Ramos (cell line): ENCODE measurements around the gene IFNL2.
"Not testable (repeated sequence)": the region's sequence is repeated elsewhere in the genome, so short reads cannot be mapped to it uniquely, and the experiment has no call there.

Source experiments
- in situ Hi-C: fragments of 300-500 bp; cut with MboI; formaldehyde crosslinking; loops from one replicate; pipeline ENCODE4 v1.14.3; 2022; ENCODE audit warnings: low sequenced_read_pairs; ENCODE audit not compliant: unreplicated experiment

IFNL2 gene

GRCh38 chr19:39251846-39252245 is 16.4 kb upstream of the IFNL2 start:
- in situ Hi-C loops: no loop called here

DNA sequence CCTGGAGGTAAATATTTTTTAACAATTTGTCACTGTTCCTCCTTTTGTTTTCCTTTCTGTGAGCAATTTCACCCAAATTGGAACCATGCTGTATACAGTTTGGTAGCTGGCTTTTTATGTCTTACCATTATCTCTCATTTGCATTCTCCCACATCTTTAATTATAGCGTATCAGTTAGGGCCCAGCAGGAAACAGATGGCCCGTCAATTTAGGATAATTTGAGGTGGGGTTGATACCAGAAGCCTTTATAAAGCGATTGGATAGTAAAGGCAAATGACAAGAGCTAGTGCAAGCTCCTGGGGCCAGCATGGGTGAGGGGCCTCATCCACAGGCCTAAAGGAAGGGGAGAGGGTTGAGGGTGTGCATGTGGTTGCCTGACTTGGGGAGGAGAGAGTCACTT is 15.7 kb upstream of the IFNL2 start:
- in situ Hi-C loops: no loop called here

DNA sequence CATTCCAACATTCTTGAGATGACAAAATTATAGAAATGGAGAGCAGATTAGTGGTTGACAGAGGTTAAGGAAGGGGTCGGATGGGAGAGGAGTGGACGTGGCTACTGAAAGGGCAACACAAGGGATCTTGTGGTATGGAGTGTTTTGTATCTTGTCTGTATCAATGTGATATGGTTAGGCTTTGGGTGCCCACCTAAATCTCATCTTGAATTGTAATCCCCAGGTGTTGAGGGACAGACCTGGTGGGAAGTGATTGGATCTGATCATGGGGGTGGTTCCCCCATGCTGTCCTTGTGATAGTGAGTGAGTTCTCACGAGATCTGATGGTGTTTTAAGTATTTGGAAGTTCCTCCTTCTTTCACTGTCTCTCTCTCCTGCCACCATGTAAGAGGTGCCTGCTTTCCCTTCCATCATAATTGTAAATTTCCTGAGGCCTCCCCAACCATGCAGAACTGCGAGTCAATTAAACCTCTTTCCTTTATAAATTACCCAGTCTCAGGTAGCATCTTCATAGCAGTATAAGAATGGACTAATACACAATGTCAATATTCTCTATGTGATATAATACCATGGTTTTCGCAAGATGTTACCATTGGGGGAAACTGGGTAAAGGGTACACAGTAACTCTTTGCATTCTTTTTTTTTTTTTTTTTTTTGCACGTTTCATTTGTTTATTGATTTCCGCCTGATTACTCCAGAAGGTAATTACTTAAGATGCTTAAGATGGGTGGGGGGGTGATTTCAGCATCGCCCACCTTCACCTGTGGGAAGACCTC is 14.6 kb upstream of the IFNL2 start:
- in situ Hi-C loops: no loop called here

GRCh38 chr19:39254531-39255345 is 13.5 kb upstream of the IFNL2 start:
- in situ Hi-C loops: no loop called here

DNA sequence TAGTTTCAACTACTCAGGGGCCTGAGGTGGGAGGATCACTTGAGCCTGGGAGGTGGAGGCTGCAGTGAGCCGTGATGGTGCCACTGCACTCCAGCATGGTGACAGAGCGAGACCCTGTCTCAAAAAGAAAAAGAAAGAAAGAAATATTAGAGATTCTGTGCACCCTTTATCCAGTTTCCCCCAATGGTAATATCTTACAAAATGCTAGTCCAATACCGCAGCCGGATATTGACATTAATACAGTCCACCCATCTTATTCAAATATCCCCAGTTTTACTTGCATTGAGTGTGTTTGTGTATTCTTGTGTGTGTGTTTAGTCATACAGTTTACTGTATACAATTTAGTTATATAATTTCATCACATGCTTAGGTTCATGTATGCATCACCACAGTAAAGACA is 11.0 kb upstream of the IFNL2 start:
- in situ Hi-C loops: no loop called here

DNA sequence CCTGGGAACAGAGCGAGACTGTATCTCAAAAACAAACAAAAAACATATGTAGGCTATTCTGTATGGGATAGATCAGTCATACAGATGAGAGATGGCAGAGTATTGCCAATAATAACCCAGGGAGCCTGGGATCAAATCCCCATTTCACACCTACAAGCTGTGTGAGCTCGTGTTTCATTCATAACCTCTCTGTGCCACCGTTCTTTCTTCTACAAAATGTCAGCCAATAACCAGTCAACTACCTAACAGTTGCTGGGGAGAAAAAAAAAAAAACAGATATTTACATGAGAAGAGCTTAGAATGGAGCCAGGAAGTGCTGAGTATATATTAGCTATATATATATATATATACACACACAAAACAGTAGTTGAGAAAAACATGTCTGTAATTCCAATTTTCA is 6.5 kb upstream of the IFNL2 start:
- in situ Hi-C loops: no loop called here

GRCh38 chr19:39262496-39262895 is 5.7 kb upstream of the IFNL2 start:
- in situ Hi-C loops: no loop called here

- in situ Hi-C loops: no loop called here
These were observed 4.3 kb upstream of the IFNL2 start for GRCh38 chr19:39263912-39264305.

- in situ Hi-C loops: no loop called here
These were observed 3.6 kb upstream of the IFNL2 start for GRCh38 chr19:39264306-39265290.

GRCh38 chr19:39265321-39265916 is 2.8 kb upstream of the IFNL2 start:
- in situ Hi-C loops: no loop called here

DNA sequence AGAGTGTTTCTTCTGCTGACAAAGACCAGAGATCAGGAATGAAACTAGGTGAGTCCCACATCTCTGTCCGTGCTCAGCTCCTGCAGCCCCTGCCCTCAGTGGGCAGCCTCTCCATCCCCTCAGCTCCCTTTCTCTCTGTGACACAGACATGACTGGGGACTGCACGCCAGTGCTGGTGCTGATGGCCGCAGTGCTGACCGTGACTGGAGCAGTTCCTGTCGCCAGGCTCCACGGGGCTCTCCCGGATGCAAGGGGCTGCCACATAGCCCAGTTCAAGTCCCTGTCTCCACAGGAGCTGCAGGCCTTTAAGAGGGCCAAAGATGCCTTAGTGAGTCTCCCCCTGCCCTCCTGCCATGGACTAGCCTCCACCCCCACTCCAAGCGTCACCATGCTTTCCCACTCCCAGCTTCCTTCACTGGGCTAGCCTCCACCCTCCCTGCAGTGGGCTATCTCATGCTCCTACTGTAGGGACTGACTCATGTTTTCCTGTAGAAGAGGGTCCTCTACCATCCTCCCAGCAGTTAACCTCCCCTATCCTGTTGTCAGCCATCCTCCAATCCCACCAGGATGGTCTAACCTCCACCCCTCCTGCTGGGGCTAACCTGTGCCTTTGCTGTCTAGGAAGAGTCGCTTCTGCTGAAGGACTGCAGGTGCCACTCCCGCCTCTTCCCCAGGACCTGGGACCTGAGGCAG is 481 bp downstream of the IFNL2 start:
- in situ Hi-C loops: not testable (repeated sequence)

DNA sequence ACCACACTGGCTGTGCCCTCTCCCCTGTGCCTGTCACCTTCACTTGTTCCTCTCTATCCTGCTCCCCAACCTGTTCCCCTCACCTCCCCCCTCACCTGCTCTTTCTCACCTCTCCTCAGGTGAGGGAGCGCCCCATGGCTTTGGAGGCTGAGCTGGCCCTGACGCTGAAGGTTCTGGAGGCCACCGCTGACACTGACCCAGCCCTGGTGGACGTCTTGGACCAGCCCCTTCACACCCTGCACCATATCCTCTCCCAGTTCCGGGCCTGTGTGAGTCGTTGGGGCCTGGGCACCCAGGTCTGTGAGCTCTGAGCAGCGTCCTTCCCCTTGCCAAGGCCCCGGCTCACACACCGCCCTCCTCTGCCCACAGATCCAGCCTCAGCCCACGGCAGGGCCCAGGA is 1.2 kb downstream of the IFNL2 start:
- in situ Hi-C loops: not testable (repeated sequence)

- in situ Hi-C loops: no loop called here
These were observed 2.1 kb downstream of the IFNL2 start for GRCh38 chr19:39270036-39270871.

DNA sequence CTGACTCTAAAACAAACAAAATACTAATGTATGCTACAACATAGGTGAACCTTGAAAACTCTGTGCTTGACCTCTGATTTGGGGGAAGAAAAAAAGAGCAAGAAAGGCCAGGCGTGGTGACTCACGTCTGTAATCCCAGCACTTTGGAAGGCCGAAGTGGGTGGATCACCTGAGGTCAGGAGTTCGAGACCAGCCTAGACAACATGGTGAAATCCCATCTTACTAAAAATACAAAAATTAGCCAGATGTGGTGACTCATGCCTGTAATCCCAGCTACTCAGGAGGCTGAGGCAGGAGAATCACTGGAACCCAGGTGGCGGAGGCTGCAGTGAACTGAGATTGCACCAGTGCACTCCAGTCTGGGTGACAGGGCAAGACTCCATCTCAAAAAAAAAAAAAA is 5.7 kb downstream of the IFNL2 start:
- in situ Hi-C loops: not testable (repeated sequence)

GRCh38 chr19:39275578-39275977 is 7.4 kb downstream of the IFNL2 start:
- in situ Hi-C loops: no loop called here

- in situ Hi-C loops: no loop called here
These were observed 8.5 kb downstream of the IFNL2 start for GRCh38 chr19:39276740-39277139.

DNA sequence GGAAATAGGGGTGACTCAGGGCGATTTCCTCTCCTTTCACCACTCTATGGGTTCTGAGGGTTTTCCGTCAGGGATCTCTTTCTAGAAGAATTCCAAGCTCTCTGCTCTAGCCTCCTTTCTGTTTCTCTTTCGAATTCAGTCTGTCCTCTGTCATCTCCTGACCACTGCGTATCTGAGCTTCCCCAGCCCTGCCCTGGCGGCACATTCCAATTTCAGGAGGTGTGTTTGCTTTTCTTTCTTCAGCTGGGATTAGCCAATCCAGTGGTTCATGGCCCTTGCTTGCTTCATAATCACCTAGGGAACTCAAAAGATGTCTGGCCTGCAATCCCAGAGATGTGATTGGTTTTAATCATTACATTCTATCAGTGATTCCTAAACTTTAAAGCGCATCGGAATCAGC is 9.4 kb downstream of the IFNL2 start:
- in situ Hi-C loops: no loop called here

GRCh38 chr19:39282021-39282420 is 13.8 kb downstream of the IFNL2 start:
- in situ Hi-C loops: no loop called here

- in situ Hi-C loops: no loop called here
These were observed 15.8 kb downstream of the IFNL2 start for GRCh38 chr19:39284032-39284431.
